Amniotic stem cell (primary cell): ENCODE results near the gene TNFAIP8.
"Not testable (repeated sequence)": the region's sequence is repeated elsewhere in the genome, so short reads cannot be mapped to it uniquely, and the experiment has no call there.

Experiments
- DNase-seq: peaks from one replicate; lab custom pipeline; 2025; lab: John Stamatoyannopoulos, UW

TNFAIP8 gene

GRCh38 chr5:119395080-119395836 is 39.4 kb downstream of the TNFAIP8 start:
- no peak for DNase-seq

- DNase-seq: no peak
Observed at GRCh38 chr5:119396030-119396664, 40.3 kb downstream of the TNFAIP8 start.

DNA sequence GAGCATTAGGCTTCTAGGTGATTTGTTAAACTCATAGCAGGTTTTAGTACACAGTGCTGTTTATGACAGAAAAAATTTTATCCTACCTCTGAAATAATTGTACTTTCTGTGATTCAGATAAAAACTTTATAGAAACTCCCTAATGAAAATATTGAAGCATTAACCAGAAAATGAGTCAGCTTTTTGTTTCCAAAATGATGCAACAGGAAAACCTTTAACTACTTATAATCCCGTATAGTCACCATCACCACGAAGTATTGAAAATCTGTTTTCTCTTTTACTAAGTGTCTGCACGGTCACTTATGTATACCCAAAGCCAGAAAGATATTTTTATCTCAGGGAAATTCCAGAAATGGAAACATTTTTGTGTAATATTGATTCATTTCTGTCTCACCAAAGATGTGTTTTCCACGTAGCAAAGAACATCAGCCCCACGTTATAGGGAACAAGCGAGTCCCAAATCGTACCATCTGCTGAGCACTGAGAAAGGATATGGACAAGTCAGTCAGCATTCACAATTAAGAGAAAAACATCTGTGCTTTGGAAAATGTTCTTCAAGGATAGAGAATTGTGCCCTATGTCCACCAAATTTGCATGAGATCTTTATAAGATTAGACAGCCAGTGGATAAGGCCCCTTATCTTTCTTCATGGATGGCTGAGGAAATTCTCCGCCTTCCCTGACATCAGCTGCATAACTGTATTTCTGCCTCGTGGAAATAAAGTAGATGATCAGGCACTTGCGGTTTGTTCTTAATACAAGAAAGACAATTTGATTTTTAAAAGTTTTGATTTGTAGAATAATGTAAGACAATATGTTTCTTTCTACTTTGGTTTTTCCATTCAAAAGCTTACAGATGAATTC is 41.9 kb downstream of the TNFAIP8 start:
- DNase-seq: peak; percentile 40

DNA sequence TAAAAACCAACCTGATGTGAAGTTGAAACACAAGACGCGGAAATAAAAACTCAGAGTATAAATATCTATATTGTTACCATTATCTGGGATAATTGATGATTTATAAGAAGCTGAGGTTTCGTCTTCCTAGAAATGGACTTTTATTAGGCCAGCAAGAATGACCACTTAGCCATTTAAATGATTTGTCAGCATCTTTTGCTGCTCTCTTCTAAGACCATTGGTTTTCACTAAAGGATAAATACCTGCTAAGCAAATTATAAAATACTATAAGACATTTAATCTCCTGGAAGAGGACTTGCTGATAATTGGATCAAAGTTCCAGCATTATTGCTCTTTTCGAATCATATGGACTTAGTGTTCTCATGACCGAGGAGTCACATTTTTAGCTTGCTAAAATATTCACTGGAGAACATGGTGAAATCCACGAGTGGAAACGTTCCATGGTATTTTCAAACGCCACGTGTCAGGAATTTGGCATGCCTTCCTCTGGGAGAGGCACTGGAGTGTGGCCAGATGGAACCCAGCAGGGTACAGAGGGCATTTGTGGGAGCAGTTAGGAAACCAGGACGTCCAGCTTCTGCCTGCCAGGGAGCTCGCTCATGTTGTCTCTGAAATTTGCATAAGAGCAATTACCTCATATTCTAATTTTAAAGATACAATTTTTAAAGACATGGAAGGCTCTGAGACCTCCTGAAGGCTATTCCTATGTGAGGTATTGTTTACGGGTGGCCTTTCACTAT is 43.1 kb downstream of the TNFAIP8 start:
- no peak for DNase-seq

DNA sequence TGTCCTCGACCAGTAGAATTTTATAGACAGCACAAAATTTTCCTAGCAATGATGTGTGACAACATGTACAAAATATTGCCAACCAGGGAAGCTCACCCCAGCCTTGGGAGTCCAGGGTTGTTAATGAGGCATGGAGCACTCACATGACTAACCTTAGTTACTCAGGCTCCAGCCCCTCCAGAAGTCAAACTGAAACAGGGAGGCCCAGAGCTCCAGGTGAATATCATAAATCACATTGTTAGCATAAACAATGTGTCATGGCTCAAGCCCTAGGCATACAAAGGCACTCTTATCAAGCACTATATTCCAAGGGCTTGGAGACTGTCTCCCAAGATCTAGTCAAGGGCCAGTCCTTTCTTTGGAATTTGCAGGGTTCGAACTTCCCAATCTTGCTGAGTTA is 44.4 kb downstream of the TNFAIP8 start:
- DNase-seq: no peak

- no peak for DNase-seq
Observed at GRCh38 chr5:119402081-119402480, 46.3 kb downstream of the TNFAIP8 start.

DNA sequence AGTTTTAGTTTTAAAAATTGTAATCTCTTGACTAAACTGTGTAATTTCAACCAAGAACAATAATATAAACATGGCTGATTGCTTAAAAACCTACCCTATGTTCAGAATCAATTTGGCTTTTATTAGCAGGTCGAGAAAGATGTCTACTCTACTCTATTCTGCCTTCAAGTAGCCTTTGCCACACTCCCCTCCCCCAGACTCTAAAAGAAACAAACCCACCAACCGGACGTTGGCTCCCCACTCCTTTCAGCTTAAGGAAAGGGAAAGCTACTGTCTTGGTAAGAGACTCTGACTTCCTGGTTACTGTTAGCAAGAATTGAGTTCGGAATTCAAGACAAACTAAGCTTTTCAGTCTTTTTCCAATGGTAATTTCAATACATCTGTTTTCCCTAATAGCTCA is 46.7 kb downstream of the TNFAIP8 start:
- DNase-seq: no peak

- no peak for DNase-seq
Observed at GRCh38 chr5:119404033-119404432, 48.2 kb downstream of the TNFAIP8 start.

DNA sequence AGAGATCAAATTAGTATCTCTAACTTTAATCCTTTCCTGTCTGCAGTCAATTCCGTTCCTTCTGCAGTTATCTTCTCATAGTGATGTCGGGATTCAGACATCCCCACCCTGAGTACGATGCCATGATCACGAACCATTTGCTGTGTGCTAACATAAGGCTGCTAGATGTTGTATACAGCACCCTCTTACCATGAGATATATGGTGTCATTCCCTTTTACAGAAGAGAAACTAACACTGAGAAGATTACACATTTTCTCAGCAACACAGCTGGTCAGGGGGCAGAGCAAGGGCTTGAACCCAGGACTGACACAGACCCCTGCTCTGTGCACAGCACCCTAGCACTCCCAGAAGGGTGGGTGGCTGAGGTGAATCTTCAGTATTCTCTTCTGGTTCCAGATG is 49.6 kb downstream of the TNFAIP8 start:
- DNase-seq: no peak

DNA sequence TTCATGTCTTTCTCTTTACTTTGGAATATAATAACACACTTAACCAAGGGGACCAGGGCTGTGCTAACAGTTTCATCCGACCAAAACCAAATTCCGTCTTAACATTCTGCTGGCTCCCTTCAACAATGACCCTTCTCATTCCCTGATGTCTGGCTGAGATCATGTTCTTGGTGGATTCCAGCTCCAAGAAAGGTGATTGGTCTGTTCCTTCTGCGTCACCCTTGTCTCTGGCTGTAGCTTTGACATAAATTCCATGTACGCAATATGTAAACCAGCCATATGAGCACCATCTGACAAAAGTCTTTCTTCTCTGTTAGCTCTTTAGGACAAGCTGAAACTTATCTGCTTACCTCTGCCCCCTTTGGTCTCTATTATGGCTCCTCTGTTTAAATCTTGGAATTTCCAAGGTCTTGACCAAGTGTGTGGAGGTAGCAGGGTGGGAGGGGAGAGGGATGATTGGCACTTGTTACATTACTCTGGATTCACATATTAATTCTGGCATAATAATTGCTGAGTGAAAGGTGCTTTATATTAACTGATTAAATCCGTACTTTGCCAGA is 50.8 kb downstream of the TNFAIP8 start:
- no peak for DNase-seq

GRCh38 chr5:119409235-119409815 is 53.5 kb downstream of the TNFAIP8 start:
- DNase-seq: no peak

DNA sequence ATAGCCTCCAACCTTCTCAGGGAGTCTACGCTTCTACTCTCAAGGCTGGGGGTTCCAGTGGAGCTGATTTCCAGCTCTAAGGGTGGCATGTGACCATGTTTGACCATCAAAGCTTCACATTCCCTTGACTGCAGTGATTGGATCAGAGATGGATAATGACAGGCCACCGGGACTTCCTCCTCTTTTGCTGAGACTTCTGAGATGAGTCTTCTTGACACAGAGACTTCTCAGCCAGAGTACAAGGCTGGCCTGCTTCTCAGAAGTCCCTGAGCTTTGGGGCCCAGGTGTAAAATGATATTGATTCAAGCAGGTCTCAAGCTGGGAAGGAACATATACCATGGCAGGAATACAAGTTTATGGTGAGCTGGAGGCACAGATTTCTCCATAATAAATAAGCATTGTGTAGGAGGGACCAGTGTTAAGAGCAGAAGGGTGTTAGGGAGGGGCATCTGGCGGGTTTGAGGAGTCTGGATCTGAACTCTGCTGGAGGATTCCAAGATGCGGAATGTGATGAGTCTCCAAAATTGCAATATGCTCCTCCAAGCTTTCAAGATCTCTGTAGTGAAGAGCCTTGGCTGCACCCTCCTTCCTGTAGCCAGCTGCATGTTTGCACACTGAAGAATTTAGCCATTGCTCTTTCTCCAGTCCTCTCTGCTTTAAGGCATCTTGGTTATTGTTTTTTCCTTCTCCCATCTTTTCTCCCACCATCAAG is 54.8 kb downstream of the TNFAIP8 start:
- no peak for DNase-seq

DNA sequence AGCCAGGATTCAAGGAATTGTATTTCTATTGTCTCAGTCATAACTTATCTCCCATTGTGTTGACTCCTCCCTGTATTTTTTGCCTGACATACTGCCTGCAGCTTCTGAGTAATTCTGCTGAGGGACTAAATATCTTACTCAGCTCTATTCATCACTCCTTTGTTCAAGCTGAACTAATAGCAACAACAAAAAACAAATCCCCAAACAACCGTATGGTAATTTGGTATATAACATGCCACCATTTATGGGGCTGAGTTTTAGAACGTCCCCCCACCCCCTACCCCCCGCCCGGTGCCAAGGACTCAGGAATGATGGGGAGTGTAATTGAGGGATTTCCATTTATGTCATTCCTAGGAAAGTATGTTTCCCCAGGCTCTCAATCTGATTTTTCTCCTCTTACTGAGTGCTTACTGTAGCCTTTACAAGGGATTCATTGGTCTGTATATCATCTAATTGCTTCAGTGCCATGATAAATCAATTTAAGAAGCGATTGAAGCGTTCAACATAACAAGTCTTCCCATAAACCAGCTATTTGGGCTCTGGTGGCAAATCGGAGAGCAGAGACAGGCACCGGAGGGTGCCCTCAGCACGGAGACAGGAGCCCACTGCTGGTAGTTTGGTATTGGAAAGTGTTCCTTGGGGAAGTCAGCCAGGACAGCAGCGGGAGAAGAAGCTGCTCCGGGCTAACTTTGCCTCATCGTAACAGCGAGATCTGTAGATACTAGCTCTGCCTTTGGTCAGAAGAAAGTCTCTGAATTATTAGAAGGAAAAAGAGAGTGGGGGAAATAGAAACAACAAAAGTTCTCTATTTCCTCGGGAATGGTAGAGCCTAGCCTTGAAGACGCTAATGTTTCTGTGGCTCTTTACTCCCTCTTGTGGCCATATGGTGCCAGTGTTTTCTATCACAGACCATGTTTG is 55.8 kb downstream of the TNFAIP8 start:
- DNase-seq: peak; percentile 61

GRCh38 chr5:119412279-119413227 is 56.7 kb downstream of the TNFAIP8 start:
- DNase-seq: no peak

GRCh38 chr5:119414124-119414734 is 58.4 kb downstream of the TNFAIP8 start:
- DNase-seq: not testable (repeated sequence)

DNA sequence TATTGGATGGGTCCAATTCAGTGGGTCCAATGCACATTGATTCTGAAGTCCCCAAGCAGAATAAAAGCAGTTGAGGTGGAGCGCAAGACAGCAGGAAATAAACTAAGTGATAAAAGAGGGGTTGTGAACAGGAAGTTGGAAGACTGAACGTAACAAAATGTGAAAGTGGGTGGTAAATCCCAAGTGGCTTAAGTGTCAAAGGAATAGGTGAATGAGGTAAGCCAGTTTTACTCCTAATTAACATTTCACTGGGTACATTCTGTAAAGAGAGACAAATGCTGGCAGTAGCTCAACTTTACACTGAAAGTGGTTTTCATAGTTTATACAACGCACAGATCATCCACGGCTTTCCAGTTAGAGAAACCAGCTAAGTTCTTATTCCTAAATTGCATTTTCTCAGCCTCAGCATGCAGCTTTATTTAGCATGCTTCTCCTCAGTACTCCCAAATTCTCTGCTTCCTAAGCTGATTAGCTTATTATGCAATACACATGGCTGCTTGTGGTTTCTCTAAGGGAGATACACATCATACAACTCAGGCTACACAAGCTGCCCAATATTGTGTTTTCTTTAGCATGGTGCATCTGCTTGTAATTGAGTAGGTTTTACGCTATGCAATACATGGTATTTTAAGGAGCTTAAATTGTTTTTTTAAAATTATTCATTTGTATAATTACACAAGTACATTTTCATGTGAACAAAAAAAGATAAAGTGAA is 62.2 kb downstream of the TNFAIP8 start:
- DNase-seq: peak; percentile 50

DNA sequence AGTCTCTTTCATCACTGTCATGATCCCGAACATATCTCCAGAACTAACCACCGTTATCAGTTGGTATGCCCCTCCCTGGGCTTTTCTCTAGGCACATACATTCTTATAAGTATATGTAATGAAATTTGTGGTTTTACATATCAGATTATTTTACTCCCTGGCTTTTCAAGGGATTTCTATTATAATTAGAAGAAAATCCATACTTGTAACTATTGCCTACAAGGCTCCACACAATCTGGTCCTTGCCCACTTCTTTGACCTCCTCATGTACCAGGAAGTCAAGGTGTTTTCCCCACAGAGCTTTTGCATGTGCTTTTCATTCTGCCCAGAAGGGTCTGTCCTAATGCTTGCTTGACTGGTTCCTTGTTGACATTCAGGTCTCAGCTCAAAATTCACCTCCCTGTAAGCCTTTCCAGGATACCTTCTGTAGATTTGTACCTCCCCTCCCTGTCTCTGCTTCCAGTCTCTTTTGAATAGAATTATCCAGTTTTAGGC is 62.8 kb downstream of the TNFAIP8 start:
- no peak for DNase-seq
